WTC11 (cell line): Measurements from ENCODE around the gene PBOV1. TPM values are rescaled to one million over a fixed set of nuclear protein-coding genes. Genes with fewer than 3 reads are reported as not detected.

ENCODE experiments used
- ATAC-seq: fragments of 200-7000 bp; cut with Tn5 transposase; 2 replicates; pipeline ENCODE4 v1.10.0; 2021; ENCODE audit warnings: mild to moderate bottlenecking, moderate library complexity
- CTCF ChIA-PET: fragments of 300-600 bp; sonication (Branson Sonifier 250); formaldehyde crosslinking; loops from one replicate; lab custom pipeline; 2021; ENCODE audit warnings: antibody characterized with exemption; lab: Charles Lee
- POLR2A ChIA-PET: fragments of 350-600 bp; sonication (Branson Sonifier 250); formaldehyde crosslinking; loops from one replicate; lab custom pipeline; 2021; ENCODE audit warnings: antibody characterized with exemption; lab: Charles Lee
- DNase-seq: peaks from one replicate; pipeline ENCODE4 v3.0.0; 2021; ENCODE audit warnings: low spot score
- H3K27ac Mint-ChIP-seq: 2 replicates; pipeline ENCODE4 v1.8.0; 2021; ENCODE audit warnings: mixed read lengths
- H3K27me3 Mint-ChIP-seq: 2 replicates; pipeline ENCODE4 v1.8.0; 2021; ENCODE audit warnings: low read depth, mild to moderate bottlenecking, moderate library complexity, mixed read lengths
- H3K36me3 Mint-ChIP-seq: 2 replicates; pipeline ENCODE4 v1.8.0; 2021; ENCODE audit warnings: mixed read lengths
- H3K4me1 Mint-ChIP-seq: 2 replicates; pipeline ENCODE4 v1.8.0; 2022; ENCODE audit warnings: mixed read lengths
- H3K4me3 Mint-ChIP-seq: 2 replicates; pipeline ENCODE4 v1.8.0; 2021; ENCODE audit warnings: mild to moderate bottlenecking, moderate library complexity, mixed read lengths
- H3K9me3 Mint-ChIP-seq: 2 replicates; pipeline ENCODE4 v1.8.0; 2021; ENCODE audit warnings: mixed read lengths
- E2F4 ChIP-seq: sonication (generic); formaldehyde crosslinking; IDR thresholded peaks from 2 replicates; pipeline ENCODE4 v1.8.1; 2022; ENCODE audit warnings: low read depth, mild to moderate bottlenecking, moderate library complexity, missing genetic modification reagents, borderline replicate concordance
- E2F5 ChIP-seq: sonication (generic); formaldehyde crosslinking; IDR thresholded peaks from 2 replicates; pipeline ENCODE4 v1.8.1; 2022; ENCODE audit warnings: mild to moderate bottlenecking, moderate library complexity, missing genetic modification reagents
- ERG ChIP-seq: fragments of 250-450 bp; sonication (Bioruptor Pico); IDR thresholded peaks from 2 replicates; pipeline ENCODE4 v1.8.0; 2021; ENCODE audit warnings: mild to moderate bottlenecking
- ETV6 ChIP-seq: sonication (generic); formaldehyde crosslinking; IDR thresholded peaks from 2 replicates; pipeline ENCODE4 v1.8.1; 2022; ENCODE audit warnings: mild to moderate bottlenecking, missing genetic modification reagents
- NFE2L1 ChIP-seq: sonication (generic); formaldehyde crosslinking; IDR thresholded peaks from 2 replicates; pipeline ENCODE4 v1.8.1; 2023; ENCODE audit warnings: missing genetic modification reagents
- NR2C2 ChIP-seq: sonication (generic); formaldehyde crosslinking; IDR thresholded peaks from 2 replicates; pipeline ENCODE4 v1.8.0; 2022; ENCODE audit warnings: mild to moderate bottlenecking, missing genetic modification reagents
- NR3C1 ChIP-seq: sonication (generic); formaldehyde crosslinking; conservative IDR thresholded peaks from 2 replicates; pipeline ENCODE4 v1.8.1; 2023; ENCODE audit warnings: low read depth, mild to moderate bottlenecking, missing genetic modification reagents
- RELA ChIP-seq: sonication (generic); formaldehyde crosslinking; IDR thresholded peaks from 2 replicates; pipeline ENCODE4 v1.8.1; 2022; ENCODE audit warnings: missing genetic modification reagents, mild to moderate bottlenecking, borderline replicate concordance
- SMAD3 ChIP-seq: sonication (generic); formaldehyde crosslinking; IDR thresholded peaks from 2 replicates; pipeline ENCODE4 v1.8.0; 2022; ENCODE audit warnings: missing genetic modification reagents, mild to moderate bottlenecking, borderline replicate concordance
- SP1 ChIP-seq: sonication (generic); formaldehyde crosslinking; conservative IDR thresholded peaks from 2 replicates; pipeline ENCODE4 v1.8.1; 2022; ENCODE audit warnings: missing genetic modification reagents
- USF1 ChIP-seq: sonication (generic); formaldehyde crosslinking; IDR thresholded peaks from 2 replicates; pipeline ENCODE4 v1.8.0; 2022; ENCODE audit warnings: mild to moderate bottlenecking, missing genetic modification reagents
- ZBTB21 ChIP-seq: sonication (generic); formaldehyde crosslinking; IDR thresholded peaks from 2 replicates; pipeline ENCODE4 v1.8.1; 2023; ENCODE audit warnings: mild to moderate bottlenecking, missing genetic modification reagents, borderline replicate concordance
- ZNF138 ChIP-seq: sonication (generic); formaldehyde crosslinking; conservative IDR thresholded peaks from 2 replicates; pipeline ENCODE4 v1.8.1; 2022; ENCODE audit warnings: mild to moderate bottlenecking, moderate library complexity, missing genetic modification reagents
- ZNF281 ChIP-seq: sonication (generic); formaldehyde crosslinking; IDR thresholded peaks from 2 replicates; pipeline ENCODE4 v1.8.0; 2023; ENCODE audit warnings: mild to moderate bottlenecking, missing genetic modification reagents
- ZNF396 ChIP-seq: fragments of 250-450 bp; sonication (Bioruptor Pico); IDR thresholded peaks from 2 replicates; pipeline ENCODE4 v1.8.0; 2021; ENCODE audit warnings: mild to moderate bottlenecking, moderate library complexity, borderline replicate concordance
- ZNF425 ChIP-seq: fragments of 250-450 bp; sonication (Bioruptor Pico); conservative IDR thresholded peaks from 2 replicates; pipeline ENCODE4 v1.9.0; 2021; ENCODE audit warnings: mild to moderate bottlenecking
- ZNF512 ChIP-seq: sonication (generic); formaldehyde crosslinking; IDR thresholded peaks from 2 replicates; pipeline ENCODE4 v1.8.1; 2022; ENCODE audit warnings: missing genetic modification reagents, borderline replicate concordance
- ZSCAN18 ChIP-seq: fragments of 250-450 bp; sonication (Bioruptor Pico); IDR thresholded peaks from 2 replicates; pipeline ENCODE4 v2.1.2; 2022; ENCODE audit warnings: mild to moderate bottlenecking, moderate library complexity
- total RNA-seq: library from RNA; stranded (reverse); gene quantifications from 3 replicates; pipeline ENCODE4 v1.2.3, GENCODE V29; 2021

Gene PBOV1
- total RNA-seq, 1 experiment from 2014 or later: not detected

GRCh38 chr6:138197570-138197969 is 20.7 kb downstream of the PBOV1 start (continued):
- no peak for TF ChIP-seq ZNF512 (CRISPR knock-in tag)
- no peak for TF ChIP-seq E2F5 (CRISPR knock-in tag)
- TF ChIP-seq NFE2L1: no peak
- TF ChIP-seq, all 79 proteins: peak for 0

GRCh38 chr6:138196122-138196738 is 22.1 kb downstream of the PBOV1 start:
- 0 out of 2 replicates have a peak overlapping the region, but pooled peaks have one; percentile 42 for H3K27ac Mint-ChIP-seq
- ChIA-PET POLR2A (no interaction called here), CTCF (no interaction called here)
- peaks cover 53% of the 10 kb centered on the region for H3K4me1 Mint-ChIP-seq
- peaks cover 16% of the 10 kb centered on the region; the same call in 1 of the 2 replicates for H3K36me3 Mint-ChIP-seq
- no peak overlapping the region for H3K4me3 Mint-ChIP-seq
- TF ChIP-seq ZNF138 (CRISPR knock-in tag) (no peak), ZNF281 (CRISPR knock-in tag) (no peak), ZBTB21 (CRISPR knock-in tag) (no peak), SP1 (no peak), USF1 (CRISPR knock-in tag) (no peak), ETV6 (CRISPR knock-in tag) (no peak), ZNF512 (CRISPR knock-in tag) (no peak), NR3C1 (no peak), NFE2L1 (no peak), SMAD3 (no peak), NR2C2 (CRISPR knock-in tag) (no peak), ZNF396 (no peak), ERG (CRISPR knock-in tag) (no peak)
- TF ChIP-seq, all 79 proteins: peak for 0
- H3K27me3 Mint-ChIP-seq: no peaks in the 10 kb centered on the region
- DNase-seq (no peak), ATAC-seq (no peak)
- peaks cover 14% of the 10 kb centered on the region for H3K9me3 Mint-ChIP-seq

GRCh38 chr6:138194287-138194686 is 24.0 kb downstream of the PBOV1 start:
- peak overlapping the region; percentile 2; the same call in 1 of the 2 replicates for H3K27ac Mint-ChIP-seq
- ATAC-seq (no peak), DNase-seq (no peak)
- peaks cover 38% of the 10 kb centered on the region for H3K4me1 Mint-ChIP-seq
- H3K27me3 Mint-ChIP-seq: no peaks in the 10 kb centered on the region
- H3K36me3 Mint-ChIP-seq: 0 out of 2 replicates have a peak, but pooled peaks cover under 1% of the 10 kb centered on the region
- H3K4me3 Mint-ChIP-seq: no peak overlapping the region
- H3K9me3 Mint-ChIP-seq: no peaks in the 10 kb centered on the region
- CTCF ChIA-PET: interaction anchor here (0.7 kb wide), 1 partner anchor 27 kb away, joined by 4 read pairs; no protein-coding TSS in a partner anchor
- POLR2A ChIA-PET: no interaction called here
- TF ChIP-seq E2F4 (CRISPR knock-in tag) (no peak), ZNF425 (CRISPR knock-in tag) (no peak), RELA (CRISPR knock-in tag) (no peak), ZSCAN18 (CRISPR knock-in tag) (no peak)
